Suprapubic skin (tissue), 4 donors: ENCODE measurements around the gene TBC1D22A.

ENCODE experiments used
- EP300 ChIP-seq: sonication (generic); formaldehyde crosslinking; IDR thresholded peaks from one replicate; pipeline ENCODE4 v1.6.1; 2017; ENCODE audit warnings: antibody characterized with exemption
- POLR2A ChIP-seq, 2 donors: fragments of 450-650 bp; IDR thresholded peaks; one replicate each; pipeline ENCODE4 v1.6.1; 2017; ENCODE audit warnings: antibody characterized with exemption in 2 of 2, mild to moderate bottlenecking in 2 of 2, moderate library complexity in 2 of 2
- POLR2AphosphoS5 ChIP-seq, 3 donors: sonication (generic); formaldehyde crosslinking; IDR thresholded peaks; one replicate each; pipeline ENCODE4 v1.6.1; 2017; ENCODE audit warnings: antibody characterized with exemption in 3 of 3
- TF ChIP-seq, protein P1 (sequence below), 2 donors: fragments of 200-600 bp in 1 of 2; fragments of 450-650 bp in 1 of 2; sonication (generic) in 1 of 2; IDR thresholded peaks; one replicate each; pipeline ENCODE4 v1.5.1; 2016 to 2019; ENCODE audit warnings: antibody characterized with exemption in 2 of 2, mild to moderate bottlenecking in 1 of 2, moderate library complexity in 1 of 2

DNA sequence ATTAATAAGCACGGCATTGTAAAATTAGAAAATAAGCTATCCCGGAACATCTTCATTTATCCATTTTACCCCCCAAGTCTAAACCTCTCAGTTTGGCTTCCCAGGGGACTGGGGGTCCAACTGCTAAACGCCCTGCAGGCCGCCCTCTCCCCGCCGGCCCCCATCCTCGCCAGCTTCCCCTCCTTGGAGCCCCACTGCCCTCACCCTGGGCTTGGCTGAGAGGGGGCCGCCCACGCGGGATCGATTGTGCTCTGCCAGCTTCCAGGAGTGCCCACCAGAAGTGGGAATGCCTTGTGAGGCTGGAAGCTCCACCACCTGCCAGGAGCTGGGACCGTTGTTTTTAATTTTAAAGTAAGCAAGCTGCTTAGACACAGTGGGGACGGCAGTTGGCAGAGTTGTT, 353.5 kb downstream of the TBC1D22A start:
- TF ChIP-seq, protein P1, sequence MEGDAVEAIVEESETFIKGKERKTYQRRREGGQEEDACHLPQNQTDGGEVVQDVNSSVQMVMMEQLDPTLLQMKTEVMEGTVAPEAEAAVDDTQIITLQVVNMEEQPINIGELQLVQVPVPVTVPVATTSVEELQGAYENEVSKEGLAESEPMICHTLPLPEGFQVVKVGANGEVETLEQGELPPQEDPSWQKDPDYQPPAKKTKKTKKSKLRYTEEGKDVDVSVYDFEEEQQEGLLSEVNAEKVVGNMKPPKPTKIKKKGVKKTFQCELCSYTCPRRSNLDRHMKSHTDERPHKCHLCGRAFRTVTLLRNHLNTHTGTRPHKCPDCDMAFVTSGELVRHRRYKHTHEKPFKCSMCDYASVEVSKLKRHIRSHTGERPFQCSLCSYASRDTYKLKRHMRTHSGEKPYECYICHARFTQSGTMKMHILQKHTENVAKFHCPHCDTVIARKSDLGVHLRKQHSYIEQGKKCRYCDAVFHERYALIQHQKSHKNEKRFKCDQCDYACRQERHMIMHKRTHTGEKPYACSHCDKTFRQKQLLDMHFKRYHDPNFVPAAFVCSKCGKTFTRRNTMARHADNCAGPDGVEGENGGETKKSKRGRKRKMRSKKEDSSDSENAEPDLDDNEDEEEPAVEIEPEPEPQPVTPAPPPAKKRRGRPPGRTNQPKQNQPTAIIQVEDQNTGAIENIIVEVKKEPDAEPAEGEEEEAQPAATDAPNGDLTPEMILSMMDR (IDR thresholded peaks at IDR 0.05): no peak
- TF ChIP-seq POLR2A (IDR thresholded peaks at IDR 0.05): no peak
- TF ChIP-seq POLR2AphosphoS5 (IDR thresholded peaks at IDR 0.05): no peak
- TF ChIP-seq EP300: no peak
